ENCODE results near the gene CHST9. TPM values are rescaled to one million over a fixed set of nuclear protein-coding genes. Genes with fewer than 3 reads are reported as not detected.

Gene CHST9
- total RNA-seq, 1 experiment from 2014 or later = 3.5 TPM

DNA sequence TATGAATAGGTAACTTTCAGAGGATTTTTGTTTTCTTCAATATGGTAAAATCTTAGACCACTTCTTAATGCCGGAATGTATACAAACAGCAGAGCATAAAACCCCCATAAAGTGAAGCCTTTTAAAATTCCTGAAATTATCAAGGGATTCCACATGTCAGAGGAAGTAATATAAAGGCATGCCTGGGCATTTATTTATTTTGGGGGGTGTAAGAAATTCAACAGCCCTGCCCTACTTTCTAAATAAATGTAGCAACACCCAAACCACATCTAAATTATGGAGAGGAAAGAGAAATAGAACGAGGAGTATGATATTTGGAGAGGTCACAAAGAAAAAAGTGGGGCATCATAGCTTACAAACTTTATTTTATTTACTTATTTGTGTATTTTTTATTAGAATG, 9.9 kb downstream of the CHST9 start:
- H3K27me3 ChIP-seq (ENCODE audit: insufficient read depth, low read length) = no peaks in the 10 kb centered on the region
- H3K23me2 ChIP-seq (ENCODE audit: insufficient read length, low read depth, low read length, poor library complexity, severe bottlenecking) = no peaks in the 10 kb centered on the region
- H3K79me2 ChIP-seq (ENCODE audit: insufficient read depth, low read length) = no peaks in the 10 kb centered on the region; the same call in 1 of the 2 replicates
- no peak overlapping the region for H2BK12ac ChIP-seq (ENCODE audit: insufficient read length, low read depth, low read length)
- Mint-ChIP-seq H3K27ac (no peak overlapping the region; a peak in 2 of 7 replicates), H3K4me1 (peaks cover 22 to 36% of the 10 kb centered on the region in 2 experiments), H3K9me3 (no peaks in the 10 kb centered on the region), H3K36me3 (ENCODE audit: insufficient read depth in 1 of 3, low read depth in 3 of 3) (no peaks in the 10 kb centered on the region), H3K27me3 (ENCODE audit: low read depth) (no peaks in the 10 kb centered on the region), H3K4me3 (no peak overlapping the region)
- no peak overlapping the region for H3K18ac ChIP-seq (ENCODE audit: insufficient read length, low read depth, low read length)
- H3K56ac ChIP-seq (ENCODE audit: insufficient read length, low read depth, low read length) = no peak overlapping the region
- H4K91ac ChIP-seq (ENCODE audit: insufficient read length, low read depth, low read length) = no peak overlapping the region
- peaks cover 10% of the 10 kb centered on the region; the same call in 1 of the 2 replicates for H3K4me1 ChIP-seq (ENCODE audit: insufficient read depth, low read length)
- no peak overlapping the region for H3K9ac ChIP-seq (ENCODE audit: extremely low read depth, insufficient read length, low read length)
- no peak overlapping the region for H4K8ac ChIP-seq (replicated peaks; ENCODE audit: insufficient read length, low read depth, low read length)
- H4K5ac ChIP-seq (ENCODE audit: insufficient read length, low read depth, low read length) = no peak overlapping the region
- no peaks in the 10 kb centered on the region for H3K9me3 ChIP-seq (ENCODE audit: control insufficient read depth, low read depth, low read length)
- no peak for DNase-seq
- no peak overlapping the region for H3K23ac ChIP-seq (ENCODE audit: insufficient read length, low read depth, low read length)
- no peak overlapping the region for H2AFZ ChIP-seq (ENCODE audit: low read length)
- no peak overlapping the region for H2BK15ac ChIP-seq (ENCODE audit: low read depth, low read length)
- no peak overlapping the region for H3K14ac ChIP-seq (ENCODE audit: insufficient read depth, low read length)
- H2AK5ac ChIP-seq (ENCODE audit: insufficient read length, low read length) = no peak overlapping the region
- TF ChIP-seq, protein P1, sequence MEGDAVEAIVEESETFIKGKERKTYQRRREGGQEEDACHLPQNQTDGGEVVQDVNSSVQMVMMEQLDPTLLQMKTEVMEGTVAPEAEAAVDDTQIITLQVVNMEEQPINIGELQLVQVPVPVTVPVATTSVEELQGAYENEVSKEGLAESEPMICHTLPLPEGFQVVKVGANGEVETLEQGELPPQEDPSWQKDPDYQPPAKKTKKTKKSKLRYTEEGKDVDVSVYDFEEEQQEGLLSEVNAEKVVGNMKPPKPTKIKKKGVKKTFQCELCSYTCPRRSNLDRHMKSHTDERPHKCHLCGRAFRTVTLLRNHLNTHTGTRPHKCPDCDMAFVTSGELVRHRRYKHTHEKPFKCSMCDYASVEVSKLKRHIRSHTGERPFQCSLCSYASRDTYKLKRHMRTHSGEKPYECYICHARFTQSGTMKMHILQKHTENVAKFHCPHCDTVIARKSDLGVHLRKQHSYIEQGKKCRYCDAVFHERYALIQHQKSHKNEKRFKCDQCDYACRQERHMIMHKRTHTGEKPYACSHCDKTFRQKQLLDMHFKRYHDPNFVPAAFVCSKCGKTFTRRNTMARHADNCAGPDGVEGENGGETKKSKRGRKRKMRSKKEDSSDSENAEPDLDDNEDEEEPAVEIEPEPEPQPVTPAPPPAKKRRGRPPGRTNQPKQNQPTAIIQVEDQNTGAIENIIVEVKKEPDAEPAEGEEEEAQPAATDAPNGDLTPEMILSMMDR (conservative IDR thresholded peaks at IDR 0.05) = no peak
- H3T11ph ChIP-seq (ENCODE audit: low read length) = no peak overlapping the region
- no peak overlapping the region for H3K27ac ChIP-seq (ENCODE audit: insufficient read length, low read depth, low read length)
- no peaks in the 10 kb centered on the region for H4K20me1 ChIP-seq (ENCODE audit: control insufficient read depth, insufficient read depth, insufficient read length)
- H2BK120ac ChIP-seq (ENCODE audit: low read depth, low read length, poor library complexity, severe bottlenecking) = no peak overlapping the region
- no peak overlapping the region for H2BK5ac ChIP-seq (ENCODE audit: insufficient read length, low read length)
- H3K79me1 ChIP-seq (ENCODE audit: insufficient read depth, low read depth, low read length, poor library complexity, severe bottlenecking) = no peaks in the 10 kb centered on the region
- H3K4ac ChIP-seq (ENCODE audit: low read depth, low read length) = no peak overlapping the region
- no CpG with 5 or more reads among the region's 2 CpGs for WGBS (ENCODE audit: extremely low coverage, insufficient read length, low lambda C conversion rate)
- no peak overlapping the region for H3K4me2 ChIP-seq (ENCODE audit: insufficient read depth, insufficient read length, low read length)
- no peak overlapping the region for H2BK20ac ChIP-seq (ENCODE audit: low read depth, low read length, poor library complexity, severe bottlenecking)

Measured in H9 (cell line).